ENCODE measurements around the gene CXCL9.
"Not testable (repeated sequence)": the region's sequence is repeated elsewhere in the genome, so short reads cannot be mapped to it uniquely, and the experiment has no call there.

CXCL9 gene

DNA sequence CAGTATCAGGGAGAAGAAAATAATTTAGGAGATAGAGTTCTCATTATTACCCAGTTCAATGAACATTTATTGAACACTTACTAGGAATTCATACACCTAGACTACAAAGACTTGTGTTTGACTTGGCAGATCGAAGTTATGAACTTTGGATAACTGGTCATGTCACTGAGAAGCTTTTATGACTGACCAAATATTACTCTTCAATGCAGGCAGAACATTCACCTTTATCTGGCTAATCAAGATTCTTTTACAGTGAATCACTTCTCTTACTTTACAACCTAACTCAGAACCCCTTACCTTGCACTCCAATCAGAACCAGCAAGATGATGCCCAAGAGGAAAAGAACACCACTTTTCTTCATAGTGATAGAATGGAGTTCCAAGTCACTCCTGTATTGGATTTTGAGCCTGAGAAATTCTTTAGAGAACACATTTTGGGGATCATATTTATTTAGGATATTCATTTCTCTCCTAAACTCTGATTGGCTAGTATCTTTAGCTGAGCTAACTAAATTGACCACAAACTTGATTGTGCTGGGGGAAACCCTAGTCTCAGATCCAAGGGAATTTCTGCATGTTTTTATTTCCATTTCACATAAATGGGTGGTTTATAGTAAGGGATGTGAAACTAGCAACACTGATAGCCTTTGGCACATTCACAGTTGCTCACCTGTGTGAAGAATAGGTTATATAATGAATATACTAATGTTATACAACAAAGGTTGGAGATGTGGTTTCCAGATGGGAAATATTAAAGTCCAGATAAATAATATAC, at the start of gene CXCL9:
TSS of gene CXCL9 (minus strand) at position 421 of the 774 bp plus-strand sequence. CDS start at position 361, 60 bp downstream.
- DNase-seq (ENCODE audit: low spot score) (no peak), FAIRE-seq (no peak)

DNA sequence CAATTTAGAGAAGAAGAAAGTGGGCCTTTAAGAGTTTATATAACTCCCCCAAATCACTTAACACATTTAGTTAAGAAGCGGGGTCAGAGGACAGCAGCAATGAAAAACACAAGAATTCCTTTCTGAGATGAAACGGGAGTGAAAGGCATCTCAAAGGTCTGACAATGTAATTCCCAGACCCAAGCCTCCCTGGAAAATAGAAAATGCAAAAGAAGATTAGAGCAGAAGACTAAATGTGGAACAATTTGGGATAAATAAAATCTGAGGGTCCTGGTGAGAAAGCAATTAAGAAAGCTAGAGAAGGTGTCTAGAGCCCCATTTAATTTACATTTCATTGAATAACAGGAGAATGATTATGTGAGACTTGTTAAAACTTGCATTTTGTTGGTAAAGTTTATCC, 48.1 kb upstream of the CXCL9 start:
- DNase-seq (ENCODE audit: low spot score): no peak
- FAIRE-seq: no peak

DNA sequence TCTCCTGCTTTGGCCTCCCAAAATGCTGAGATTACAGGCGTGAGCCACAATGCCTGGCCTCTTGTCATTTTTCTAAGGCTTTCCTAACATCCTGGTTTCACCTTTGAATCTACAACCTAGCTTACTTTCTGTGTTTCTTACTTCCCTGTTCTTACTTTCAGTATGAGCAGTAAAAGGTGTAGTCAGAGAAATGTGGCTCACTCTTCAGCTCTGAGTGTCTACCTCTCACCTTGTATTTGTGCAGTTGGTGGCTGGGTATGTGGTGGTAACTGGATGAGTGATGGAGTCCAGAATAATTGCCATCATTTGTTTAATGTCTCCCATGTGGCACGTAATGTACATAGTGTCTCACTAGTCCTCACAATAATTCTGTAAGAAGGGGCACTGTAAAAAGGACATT, 47.7 kb upstream of the CXCL9 start:
- DNase-seq (ENCODE audit: low spot score) (no peak), FAIRE-seq (no peak)

DNA sequence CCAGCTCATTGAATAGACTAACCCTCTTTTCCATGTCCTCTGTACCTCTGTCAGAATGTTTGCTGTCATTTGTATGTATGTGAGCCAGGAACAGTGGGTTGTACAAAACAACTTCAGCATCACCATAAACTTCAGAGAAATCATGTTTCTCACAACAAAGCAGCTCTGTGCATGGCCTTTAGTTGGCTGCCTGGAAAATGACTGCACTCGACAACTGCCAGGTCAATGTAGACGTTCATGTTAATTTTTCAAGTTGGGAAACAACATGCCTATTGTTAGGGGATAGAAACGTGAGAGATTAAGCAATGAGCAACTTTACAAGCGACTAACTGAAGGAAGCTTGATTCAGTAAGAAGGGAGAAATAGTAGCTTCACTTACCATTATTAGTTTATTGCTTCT, 46.4 kb upstream of the CXCL9 start:
- FAIRE-seq: no peak
- DNase-seq (ENCODE audit: low spot score): no peak

DNA sequence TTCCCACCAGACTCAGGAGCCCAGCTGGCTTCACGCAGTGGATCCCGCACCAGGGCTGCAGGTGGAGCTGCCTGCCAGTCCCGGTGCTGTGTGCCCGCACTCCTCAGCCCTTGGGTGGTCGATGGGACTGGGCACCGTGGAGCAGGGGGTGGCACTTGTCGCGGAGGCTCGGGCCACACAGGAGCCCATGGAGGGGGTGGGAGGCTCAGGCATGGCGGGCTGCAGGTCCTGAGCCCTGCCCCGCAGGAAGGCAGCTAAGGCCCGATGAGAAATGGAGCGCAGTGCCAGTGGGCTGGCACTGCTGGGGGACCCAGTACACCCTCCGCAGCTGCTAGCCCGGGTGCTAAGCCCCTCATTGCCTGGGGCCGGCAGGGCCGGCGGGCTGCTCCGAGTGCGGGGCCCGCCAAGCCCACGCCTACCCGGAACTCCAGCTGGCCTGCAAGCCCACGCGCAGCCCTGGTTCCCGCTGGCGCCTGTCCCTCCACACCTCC, 43.3 kb upstream of the CXCL9 start:
- FAIRE-seq; DNase-seq (ENCODE audit: low spot score): not testable (repeated sequence)

DNA sequence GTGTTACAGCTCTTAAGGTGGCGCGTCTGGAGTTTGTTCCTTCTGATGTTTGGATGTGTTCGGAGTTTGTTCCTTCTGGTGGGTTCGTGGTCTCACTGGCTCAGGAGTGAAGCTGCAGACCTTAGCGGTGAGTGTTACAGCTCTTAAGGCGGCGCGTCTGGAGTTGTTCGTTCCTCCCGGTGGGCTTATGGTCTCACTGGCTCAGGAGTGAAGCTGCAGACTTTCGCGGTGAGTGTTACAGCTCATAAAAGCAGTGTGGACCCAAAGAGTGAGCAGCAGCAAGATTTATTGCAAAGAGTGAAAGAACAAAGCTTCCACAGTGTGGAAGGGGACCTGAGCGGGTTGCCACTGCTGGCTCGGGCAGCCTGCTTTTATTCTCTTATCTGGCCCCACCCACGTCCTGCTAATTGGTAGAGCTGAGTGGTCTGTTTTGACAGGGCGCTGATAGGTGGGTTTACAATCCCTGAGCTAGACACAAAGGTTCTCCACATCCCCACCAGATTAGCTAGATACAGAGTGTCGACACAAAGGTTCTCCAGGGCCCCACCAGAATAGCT, 42.6 kb upstream of the CXCL9 start:
- not testable (repeated sequence) for FAIRE-seq; DNase-seq (ENCODE audit: low spot score)

DNA sequence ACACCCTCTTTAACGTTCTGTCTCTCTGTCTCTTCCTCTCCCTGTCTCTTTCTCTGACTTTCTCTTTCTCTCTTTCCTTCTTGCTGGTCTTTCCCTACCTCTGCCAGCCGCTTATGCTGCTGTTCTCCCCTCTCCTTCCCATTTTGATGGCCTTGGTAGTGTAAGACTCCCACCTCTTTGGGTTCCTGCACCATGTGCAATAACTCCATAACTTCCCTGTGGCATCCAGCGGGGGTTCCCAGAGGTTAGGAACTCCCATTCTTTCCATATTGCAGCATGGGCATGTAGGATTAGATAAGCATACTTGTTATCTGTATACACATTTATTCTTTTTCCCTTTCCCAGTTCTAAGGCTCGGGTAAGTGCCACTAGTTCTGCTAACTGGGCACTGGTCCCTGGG, 37.4 kb upstream of the CXCL9 start:
- not testable (repeated sequence) for FAIRE-seq

DNA sequence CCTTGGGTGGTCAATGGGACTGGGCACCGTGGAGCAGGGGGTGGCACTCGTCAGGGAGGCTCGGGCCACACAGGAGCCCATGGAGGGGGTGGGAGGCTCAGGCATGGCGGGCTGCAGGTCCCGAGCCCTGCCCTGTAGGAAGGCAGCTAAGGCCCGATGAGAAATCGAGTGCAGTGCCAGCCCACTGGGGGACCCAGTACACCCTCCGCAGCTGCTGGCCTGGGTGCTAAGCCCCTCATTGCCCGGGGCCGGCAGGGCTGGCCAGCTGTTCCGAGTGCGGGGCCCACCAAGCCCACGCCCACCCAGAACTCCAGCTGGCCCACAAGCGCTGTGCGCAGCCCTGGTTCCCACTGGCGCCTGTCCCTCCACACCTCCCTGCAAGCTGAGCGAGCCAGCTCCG, 36.0 kb upstream of the CXCL9 start:
- not testable (repeated sequence) for FAIRE-seq; DNase-seq (ENCODE audit: low spot score)

More for the DNA sequence above, 37.4 kb upstream of the CXCL9 start:
- DNase-seq (ENCODE audit: low spot score): not testable (repeated sequence)

DNA sequence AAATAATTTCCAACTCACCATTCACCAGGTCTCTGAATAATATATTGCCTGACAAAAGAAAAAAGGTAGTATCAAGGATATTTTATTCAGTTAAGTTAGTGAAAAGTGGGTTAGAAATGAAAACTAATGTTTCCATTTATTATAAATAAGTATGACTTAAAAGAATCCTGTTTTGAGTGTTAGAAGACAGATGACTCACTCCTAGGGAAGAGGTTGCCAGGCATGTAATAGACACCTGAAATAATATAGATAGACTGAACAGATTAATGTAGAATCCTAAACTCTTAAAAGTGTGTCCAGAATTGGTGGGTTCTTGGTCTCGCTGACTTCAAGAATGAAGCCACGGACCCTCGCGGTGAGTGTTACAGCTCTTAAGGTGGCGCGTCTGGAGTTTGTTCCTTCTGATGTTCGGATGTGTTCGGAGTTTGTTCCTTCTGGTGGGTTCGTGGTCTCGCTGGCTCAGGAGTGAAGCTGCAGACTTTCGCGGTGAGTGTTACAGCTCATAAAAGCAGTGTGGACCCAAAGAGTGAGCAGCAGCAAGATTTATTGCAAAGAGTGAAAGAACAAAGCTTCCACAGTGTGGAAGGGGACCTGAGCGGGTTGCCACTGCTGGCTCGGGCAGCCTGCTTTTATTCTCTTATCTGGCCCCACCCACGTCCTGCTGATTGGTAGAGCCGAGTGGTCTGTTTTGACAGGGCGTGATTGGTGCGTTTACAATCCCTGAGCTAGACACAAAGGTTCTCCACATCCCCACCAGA, 35.1 kb upstream of the CXCL9 start:
- not testable (repeated sequence) for DNase-seq (ENCODE audit: low spot score); FAIRE-seq

DNA sequence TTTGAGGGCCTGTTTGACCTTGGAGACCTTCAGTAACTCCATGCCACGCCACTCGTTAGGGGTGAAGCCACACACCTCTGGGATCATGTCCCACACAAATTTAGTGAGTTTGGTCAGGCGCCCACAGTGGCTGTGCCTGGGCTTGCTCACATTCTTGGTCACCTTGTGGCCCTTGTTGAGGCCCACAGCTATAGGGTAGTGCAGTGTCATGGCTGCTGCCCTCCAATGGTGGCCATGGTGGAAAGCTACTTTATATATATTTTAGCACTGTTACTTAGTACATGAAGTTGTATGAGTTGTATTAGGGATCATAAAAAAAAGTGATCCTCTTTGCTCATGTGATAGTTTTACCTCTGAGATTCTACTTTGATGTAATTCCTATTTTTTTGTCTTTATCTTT, 29.5 kb upstream of the CXCL9 start:
- DNase-seq (ENCODE audit: low spot score) (no peak), FAIRE-seq (no peak)

DNA sequence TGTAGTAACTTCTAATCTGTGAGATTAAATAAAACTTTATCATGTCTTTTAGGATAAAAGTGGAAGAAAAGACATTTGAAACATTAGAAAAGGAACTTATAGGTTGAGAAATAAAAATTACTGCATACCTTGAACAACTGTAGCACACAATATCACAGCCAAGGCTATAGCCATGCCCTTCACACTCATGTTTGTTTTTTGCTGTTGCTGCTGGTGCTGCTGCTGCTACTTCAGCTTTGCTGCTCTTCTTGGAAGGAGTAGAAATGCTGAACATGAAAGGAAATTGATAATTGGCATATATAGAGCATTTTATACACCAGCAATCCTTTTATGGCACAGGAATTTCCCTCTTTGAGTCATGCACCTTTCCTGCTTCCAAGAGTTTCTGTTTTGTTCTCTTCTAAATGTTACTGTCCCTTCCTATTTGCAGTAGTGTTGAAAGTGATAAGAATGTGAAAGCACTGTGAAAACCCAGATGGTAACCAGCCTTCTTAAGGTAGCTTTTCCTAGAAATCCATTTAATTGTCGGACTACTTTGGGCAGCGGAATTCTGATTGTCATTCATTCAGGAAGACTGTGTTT, 28.6 kb upstream of the CXCL9 start, which contains the start of gene CXCL11:
TSS of gene CXCL11 (minus strand) at position 272 of the 582 bp plus-strand sequence. CDS start at position 189, 83 bp downstream.
- FAIRE-seq (no peak), DNase-seq (ENCODE audit: low spot score) (no peak)

DNA sequence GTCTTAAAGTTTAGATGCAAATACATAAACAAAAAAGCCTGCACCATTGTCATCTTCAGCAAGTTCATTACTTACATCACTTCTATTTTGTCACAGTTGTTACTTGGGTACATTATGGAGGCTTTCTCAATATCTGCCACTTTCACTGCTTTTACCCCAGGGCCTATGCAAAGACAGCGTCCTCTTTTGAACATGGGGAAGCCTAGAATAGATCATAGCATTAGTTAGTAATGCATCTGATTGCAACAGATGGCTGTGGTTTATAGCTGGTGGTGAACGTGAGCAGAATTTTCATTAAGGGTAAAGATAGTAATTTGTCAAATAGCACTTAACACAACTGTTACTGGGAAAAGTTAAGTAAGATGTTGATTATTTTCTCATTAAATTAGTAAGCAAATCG, 27.8 kb upstream of the CXCL9 start:
- DNase-seq (ENCODE audit: low spot score): no peak
- no peak for FAIRE-seq

DNA sequence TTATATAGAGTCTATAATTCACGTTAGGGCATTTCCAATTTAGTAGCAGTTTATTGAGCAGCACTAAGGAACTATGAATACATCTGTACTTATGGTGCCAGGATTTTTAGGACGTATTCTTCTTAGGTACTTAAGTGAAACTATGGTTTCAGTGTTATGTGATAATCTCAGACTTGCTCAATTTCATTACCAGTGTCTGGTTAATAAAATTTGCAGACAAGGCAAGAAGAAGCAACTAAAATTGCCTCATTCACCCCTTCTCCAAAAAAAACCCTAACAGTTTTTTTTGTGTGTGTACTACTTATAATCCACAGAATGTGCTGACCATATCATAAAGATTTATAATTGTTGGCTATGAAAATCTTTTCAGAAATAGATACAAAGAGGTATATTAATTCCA, 22.0 kb upstream of the CXCL9 start:
- FAIRE-seq: no peak
- no peak for DNase-seq (ENCODE audit: low spot score)

DNA sequence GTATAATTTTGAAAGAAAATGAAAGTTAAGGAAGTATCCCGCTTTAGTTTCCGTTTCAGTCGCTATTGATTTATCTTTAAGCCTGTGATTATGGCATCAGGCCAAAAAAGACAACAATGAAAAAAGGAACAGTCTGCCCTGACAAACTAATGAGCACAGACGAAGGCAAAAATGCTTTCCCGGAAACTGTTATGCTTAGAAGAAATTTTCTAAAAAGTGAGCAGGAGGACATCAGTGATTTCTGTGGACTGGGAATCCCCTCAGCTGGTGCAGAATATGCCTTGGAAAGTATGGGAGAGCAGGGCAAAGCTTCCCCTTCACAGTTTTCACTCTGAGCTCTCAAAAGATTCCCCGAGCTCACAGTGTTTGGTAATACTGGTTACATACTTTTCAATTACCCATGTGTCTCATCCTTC, 21.0 kb upstream of the CXCL9 start:
- no peak for DNase-seq (ENCODE audit: low spot score)
- FAIRE-seq: no peak

DNA sequence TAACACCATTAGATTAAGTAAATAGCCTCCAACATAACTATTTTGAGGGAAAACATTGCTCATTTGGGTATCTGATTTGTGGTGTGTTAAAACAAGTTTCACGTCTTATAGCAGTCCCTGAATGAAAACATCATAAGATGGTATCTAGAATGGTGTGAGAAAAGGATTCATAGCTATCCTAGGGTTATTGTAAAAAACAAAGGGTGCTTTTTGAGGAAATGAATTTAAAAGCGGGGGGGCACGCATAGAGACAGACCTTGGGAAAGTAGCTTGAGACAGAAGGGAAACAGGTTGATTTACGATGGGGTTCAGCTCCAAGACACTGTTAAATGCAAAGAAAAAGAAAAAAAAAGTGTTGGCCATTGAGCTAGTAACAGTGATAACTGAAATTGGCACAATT, 16.8 kb upstream of the CXCL9 start:
- FAIRE-seq (no peak), DNase-seq (ENCODE audit: low spot score) (no peak)

DNA sequence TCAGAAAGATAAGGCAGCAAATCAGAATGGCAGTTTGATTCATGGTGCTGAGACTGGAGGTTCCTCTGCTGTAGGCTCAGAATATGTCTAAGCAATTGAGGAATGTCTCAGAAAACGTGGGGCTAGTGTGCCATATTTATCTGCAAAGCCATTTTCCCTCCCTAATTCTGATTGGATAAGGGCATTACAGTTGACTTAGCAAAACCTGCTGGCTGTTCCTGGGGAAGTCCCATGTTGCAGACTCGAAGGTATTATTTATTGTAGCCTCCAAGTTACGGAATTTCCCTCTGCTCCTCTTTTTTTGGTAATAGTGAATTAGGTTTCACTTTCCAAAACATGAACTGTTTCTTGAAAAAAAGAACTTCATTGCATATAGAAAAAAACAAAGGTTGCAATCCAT, 16.1 kb upstream of the CXCL9 start, which contains the start of gene CXCL10:
TSS of gene CXCL10 (minus strand) at position 109 of the 400 bp plus-strand sequence. CDS start at position 43, 66 bp downstream.
- FAIRE-seq (no peak), DNase-seq (ENCODE audit: low spot score) (peak; percentile 28)

DNA sequence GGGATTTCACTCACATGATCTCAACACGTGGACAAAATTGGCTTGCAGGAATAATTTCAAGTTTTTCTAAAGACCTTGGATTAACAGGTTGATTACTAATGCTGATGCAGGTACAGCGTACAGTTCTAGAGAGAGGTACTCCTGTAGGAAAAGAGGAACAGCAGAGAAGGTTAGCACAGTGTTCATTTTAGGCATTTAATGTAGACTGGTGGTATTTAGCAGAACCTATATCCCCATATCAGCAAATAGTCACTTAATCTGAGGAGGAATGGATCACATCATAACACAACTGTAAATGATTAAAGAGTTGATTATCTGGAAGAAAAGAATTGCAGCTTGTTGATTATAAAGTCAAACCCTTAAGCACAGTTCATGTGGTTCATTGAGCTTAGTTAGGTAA, 15.4 kb upstream of the CXCL9 start:
- FAIRE-seq: no peak
- DNase-seq (ENCODE audit: low spot score): no peak

DNA sequence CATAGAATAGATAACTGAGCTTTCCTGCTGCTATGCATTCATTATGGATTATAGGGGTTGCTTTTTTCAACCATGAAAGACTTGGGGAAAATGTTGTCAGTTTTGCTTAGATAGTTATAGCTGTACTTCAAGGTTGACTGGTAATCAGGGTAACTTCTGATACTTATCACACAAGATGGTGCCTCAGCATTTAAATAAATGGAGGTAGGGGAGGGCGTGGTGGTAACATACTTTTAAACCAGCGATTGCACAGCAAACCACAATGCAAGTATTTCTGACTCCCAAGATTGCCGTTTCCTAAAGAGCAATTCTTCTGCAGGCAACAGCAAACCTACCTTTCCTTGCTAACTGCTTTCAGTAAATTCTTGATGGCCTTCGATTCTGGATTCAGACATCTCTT, 14.7 kb upstream of the CXCL9 start:
- FAIRE-seq (no peak), DNase-seq (ENCODE audit: low spot score) (no peak)

DNA sequence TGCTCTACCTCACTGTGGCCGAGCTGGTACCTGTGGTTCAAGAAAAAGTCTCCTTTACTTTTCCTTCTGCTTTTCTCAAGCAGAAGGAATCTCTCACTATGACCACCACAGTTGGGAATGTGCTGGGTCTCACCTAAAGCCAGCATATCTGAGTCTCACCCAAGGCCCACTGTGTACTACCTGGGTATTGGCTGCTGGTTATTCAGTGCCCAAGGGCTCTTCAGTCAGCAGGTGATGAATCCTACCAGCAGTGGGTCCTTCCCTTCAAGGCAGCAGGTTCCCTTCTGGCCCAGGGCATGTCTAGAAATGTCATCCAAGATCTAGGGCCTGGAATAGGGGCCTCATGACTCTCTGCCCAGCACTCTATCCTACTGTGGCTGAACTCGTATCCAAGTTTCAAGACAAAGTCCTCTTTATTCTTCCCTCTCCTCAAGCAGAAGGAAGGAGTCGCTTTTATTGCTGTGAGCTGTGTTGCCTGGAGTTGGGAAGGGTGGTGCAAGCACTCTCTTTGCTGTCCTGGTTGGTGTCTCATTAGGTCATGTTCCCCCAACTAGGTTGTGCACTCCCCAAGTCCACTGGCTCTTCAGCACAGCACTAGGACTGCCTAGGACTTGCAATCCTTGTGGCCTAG, 9.9 kb upstream of the CXCL9 start:
- no peak for FAIRE-seq

DNA sequence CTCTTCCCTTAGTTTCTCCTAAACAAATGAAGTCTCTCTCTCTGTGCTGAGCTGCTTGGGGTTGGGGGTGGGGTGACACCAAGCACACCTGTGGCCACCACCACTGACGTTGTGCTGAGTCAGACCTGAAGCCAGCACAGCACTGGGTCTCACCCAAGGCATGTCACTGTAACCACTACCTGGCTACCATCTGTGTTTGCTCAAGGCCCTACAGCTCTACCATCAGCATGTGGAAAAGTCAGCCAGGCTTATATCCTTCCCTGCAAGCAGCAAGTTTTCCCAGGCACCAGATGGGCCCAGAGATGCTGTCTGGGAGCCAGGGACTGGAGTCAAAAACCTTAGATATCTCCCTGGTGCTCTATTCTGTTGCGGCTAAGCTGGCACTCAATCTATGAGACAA, 9.1 kb upstream of the CXCL9 start:
- no peak for DNase-seq (ENCODE audit: low spot score)
- no peak for FAIRE-seq

More for the DNA sequence above, 9.9 kb upstream of the CXCL9 start:
- no peak for DNase-seq (ENCODE audit: low spot score)

DNA sequence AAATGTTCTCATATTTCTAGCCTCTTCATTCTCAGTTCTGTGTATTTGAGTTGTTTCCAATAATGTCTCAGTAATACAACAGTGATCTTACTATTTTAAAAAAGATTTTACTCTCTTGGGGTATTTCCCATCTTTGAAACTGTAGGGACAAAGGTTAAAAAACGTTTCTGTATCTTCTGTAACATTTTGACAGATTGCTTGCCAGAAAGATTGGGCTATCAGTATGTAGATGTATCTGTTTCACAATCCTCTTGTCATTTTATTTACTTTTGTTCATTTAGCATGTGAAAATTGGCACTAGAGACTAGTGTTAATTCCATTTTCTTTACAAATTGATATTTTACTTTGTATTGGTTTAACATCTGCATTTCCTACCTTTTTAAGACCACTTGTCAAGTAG, 6.2 kb upstream of the CXCL9 start:
- FAIRE-seq: no peak
- no peak for DNase-seq (ENCODE audit: low spot score)
